AG04450 (cell line): ENCODE data around the gene ZC3H12C. TPM values are rescaled to one million over a fixed set of nuclear protein-coding genes. Genes with fewer than 3 reads are reported as not detected.

Experiments used
- CTCF ChIA-PET: fragments of 300-600, 350-600 bp; formaldehyde crosslinking; extraction: SDS; loops from one replicate; lab custom pipeline; 2022; ENCODE audit warnings: antibody characterized with exemption, inconsistent platforms; lab: Charles Lee
- POLR2A ChIA-PET: fragments of 350-600 bp; formaldehyde crosslinking; extraction: SDS; loops from one replicate; lab custom pipeline; 2021; ENCODE audit warnings: antibody characterized with exemption, inconsistent platforms; lab: Yijun Ruan, JAX
- DNase-seq: peaks from one replicate; pipeline ENCODE4 v3.0.0-alpha.2; 2011; ENCODE audit warnings: low read depth, low spot score
- H3K27ac ChIP-seq: one replicate; pipeline ENCODE4 v1.5.1; 2012; ENCODE audit warnings: low read depth, low read length, control low read depth
- H3K27me3 ChIP-seq: one replicate; pipeline ENCODE4 v1.6.0; 2012; ENCODE audit warnings: low read length; ENCODE audit not compliant: control insufficient read depth, insufficient read depth
- H3K4me3 ChIP-seq: 2 replicates; pipeline ENCODE4 v1.5.1; 2011; ENCODE audit warnings: mild to moderate bottlenecking, low read depth, low read length, control low read depth
- H3K9me3 ChIP-seq: 2 replicates; pipeline ENCODE4 v1.5.1; 2012; ENCODE audit warnings: low read length; ENCODE audit not compliant: control insufficient read depth, insufficient read depth
- polyA plus RNA-seq: library from polyadenylated mRNA; depleted of rRNA; stranded (reverse); fragments of >200 nt; gene quantifications from 2 replicates; pipeline ENCODE4 v1.2.3, GENCODE V29; 2011
- TF ChIP-seq, protein P1 (sequence below): IDR thresholded peaks from 2 replicates; pipeline ENCODE4 v1.5.1; 2011; ENCODE audit warnings: low read depth, low read length, control low read depth, inconsistent platforms

The ZC3H12C gene
- polyA plus RNA-seq, 1 experiment = 10.9 TPM

DNA sequence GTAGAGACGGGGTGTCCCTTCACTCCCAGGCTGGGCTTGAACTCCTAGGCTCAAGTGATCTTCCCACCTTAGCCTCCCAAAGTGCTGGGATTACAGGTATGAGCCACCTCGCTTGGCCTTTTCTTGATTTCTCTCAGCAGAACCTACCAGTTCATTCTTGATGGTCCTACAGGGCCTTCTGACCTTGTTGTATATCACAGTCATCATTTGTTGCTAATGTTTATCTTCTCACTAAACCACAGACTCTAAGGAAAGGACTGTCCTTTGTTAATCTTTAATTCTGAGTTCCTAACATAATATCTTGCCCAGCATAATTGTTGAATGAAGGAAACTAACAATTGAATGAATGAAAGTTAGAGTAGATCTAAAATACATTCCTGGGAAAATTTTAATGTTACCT is 22.0 kb upstream of the ZC3H12C start:
- Histone ChIP-seq H3K27ac (no peak overlapping the region), H3K9me3 (no peaks in the 10 kb centered on the region), H3K4me3 (no peak overlapping the region), H3K27me3 (no peaks in the 10 kb centered on the region)
- no peak for DNase-seq
- TF ChIP-seq, protein P1, sequence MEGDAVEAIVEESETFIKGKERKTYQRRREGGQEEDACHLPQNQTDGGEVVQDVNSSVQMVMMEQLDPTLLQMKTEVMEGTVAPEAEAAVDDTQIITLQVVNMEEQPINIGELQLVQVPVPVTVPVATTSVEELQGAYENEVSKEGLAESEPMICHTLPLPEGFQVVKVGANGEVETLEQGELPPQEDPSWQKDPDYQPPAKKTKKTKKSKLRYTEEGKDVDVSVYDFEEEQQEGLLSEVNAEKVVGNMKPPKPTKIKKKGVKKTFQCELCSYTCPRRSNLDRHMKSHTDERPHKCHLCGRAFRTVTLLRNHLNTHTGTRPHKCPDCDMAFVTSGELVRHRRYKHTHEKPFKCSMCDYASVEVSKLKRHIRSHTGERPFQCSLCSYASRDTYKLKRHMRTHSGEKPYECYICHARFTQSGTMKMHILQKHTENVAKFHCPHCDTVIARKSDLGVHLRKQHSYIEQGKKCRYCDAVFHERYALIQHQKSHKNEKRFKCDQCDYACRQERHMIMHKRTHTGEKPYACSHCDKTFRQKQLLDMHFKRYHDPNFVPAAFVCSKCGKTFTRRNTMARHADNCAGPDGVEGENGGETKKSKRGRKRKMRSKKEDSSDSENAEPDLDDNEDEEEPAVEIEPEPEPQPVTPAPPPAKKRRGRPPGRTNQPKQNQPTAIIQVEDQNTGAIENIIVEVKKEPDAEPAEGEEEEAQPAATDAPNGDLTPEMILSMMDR = no peak
- ChIA-PET POLR2A (no interaction called here), CTCF (no interaction called here)

DNA sequence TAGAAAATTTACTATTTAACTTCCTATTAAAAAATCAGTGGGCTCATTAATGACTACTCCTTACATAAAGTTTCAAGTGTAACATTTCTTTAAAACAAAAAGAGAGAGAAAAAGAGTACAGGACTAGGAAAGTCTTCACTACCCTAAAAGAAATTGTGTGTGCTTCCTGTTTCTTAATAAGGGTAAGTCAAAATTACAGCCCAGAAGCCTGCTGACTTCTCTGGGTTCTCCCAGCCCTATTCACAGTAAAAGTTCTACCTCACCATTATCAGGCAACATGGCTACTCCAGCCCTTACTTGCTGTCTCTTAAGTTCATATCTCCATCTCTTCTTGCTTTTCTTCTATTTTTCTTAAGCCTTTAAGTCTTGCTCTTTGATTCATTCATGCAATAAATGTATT is 20.3 kb upstream of the ZC3H12C start:
- Histone ChIP-seq H3K27ac (no peak overlapping the region), H3K27me3 (no peaks in the 10 kb centered on the region), H3K9me3 (no peaks in the 10 kb centered on the region), H3K4me3 (no peak overlapping the region)
- TF ChIP-seq, protein P1 = no peak
- POLR2A ChIA-PET = no interaction called here
- CTCF ChIA-PET = no interaction called here
- DNase-seq = no peak

GRCh38 chr11:110074499-110074898 is 18.7 kb upstream of the ZC3H12C start:
- ChIA-PET POLR2A (no interaction called here), CTCF (no interaction called here)

DNA sequence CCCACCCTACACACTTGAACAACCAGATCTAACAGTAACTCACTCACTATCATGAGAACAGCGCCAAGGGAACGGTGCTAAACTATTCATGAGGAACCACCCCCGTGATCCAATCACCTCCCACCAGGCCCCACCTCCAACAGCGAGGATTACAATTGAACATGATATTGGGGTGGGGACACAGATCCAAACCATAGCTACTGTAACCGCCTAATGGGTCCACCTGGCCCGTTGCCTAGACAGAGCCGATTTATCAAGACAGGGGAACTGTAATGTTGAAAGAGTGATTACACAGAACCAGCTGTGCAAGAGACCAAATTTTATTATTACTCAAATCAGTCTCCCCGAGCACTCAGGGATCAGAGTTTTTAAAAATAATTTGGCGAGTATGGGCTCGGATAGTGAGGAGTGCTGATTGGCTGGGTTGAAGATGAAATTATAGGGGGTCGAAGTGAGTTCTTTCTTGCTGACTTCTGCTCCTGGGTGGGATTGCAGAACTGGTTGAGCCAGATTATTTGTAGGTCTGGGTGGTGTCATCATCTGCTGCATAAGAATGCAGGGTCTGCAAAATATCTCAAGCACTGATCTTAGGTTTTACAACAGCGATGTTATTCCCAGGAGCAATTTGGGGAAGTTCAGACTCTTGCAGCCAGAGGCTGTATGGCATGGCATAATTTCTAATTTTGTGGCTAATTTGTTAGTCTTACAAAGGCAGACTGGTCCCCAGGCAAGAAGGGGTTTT is 17.9 kb upstream of the ZC3H12C start:
- TF ChIP-seq, protein P1 = no peak
- Histone ChIP-seq H3K27ac (no peak overlapping the region), H3K4me3 (no peak overlapping the region), H3K27me3 (no peaks in the 10 kb centered on the region), H3K9me3 (peaks cover 4% of the 10 kb centered on the region; the same call in 1 of the 2 replicates)
- ChIA-PET CTCF (no interaction called here), POLR2A (no interaction called here)
- no peak for DNase-seq

More at GRCh38 chr11:110074499-110074898, 18.7 kb upstream of the ZC3H12C start:
- DNase-seq = no peak
- Histone ChIP-seq H3K9me3 (peaks cover 4% of the 10 kb centered on the region; the same call in 1 of the 2 replicates), H3K27ac (no peak overlapping the region), H3K4me3 (no peak overlapping the region), H3K27me3 (no peaks in the 10 kb centered on the region)
- TF ChIP-seq, protein P1 = no peak

GRCh38 chr11:110075847-110076208 is 17.4 kb upstream of the ZC3H12C start:
- H3K27me3 ChIP-seq = no peaks in the 10 kb centered on the region
- DNase-seq = no peak
- POLR2A ChIA-PET = no interaction called here
- CTCF ChIA-PET = interaction anchor here (0.6 kb wide), 1 partner anchor 357 kb away, joined by 3 read pairs; no protein-coding TSS in a partner anchor
- no peak overlapping the region for H3K4me3 ChIP-seq
- TF ChIP-seq, protein P1 = no peak
- H3K27ac ChIP-seq = no peak overlapping the region
- H3K9me3 ChIP-seq = peaks cover 4% of the 10 kb centered on the region; the same call in 1 of the 2 replicates
